GM19025 (cell line): ENCODE results near the gene BAG3.

Experiments used
- ATAC-seq: cut with Tn5 transposase; IDR thresholded peaks from one replicate; pipeline ENCODE4 v1.9.1; 2021; ENCODE audit warnings: mild to moderate bottlenecking, low read depth, moderate library complexity; ENCODE audit not compliant: unreplicated experiment

The BAG3 gene

DNA sequence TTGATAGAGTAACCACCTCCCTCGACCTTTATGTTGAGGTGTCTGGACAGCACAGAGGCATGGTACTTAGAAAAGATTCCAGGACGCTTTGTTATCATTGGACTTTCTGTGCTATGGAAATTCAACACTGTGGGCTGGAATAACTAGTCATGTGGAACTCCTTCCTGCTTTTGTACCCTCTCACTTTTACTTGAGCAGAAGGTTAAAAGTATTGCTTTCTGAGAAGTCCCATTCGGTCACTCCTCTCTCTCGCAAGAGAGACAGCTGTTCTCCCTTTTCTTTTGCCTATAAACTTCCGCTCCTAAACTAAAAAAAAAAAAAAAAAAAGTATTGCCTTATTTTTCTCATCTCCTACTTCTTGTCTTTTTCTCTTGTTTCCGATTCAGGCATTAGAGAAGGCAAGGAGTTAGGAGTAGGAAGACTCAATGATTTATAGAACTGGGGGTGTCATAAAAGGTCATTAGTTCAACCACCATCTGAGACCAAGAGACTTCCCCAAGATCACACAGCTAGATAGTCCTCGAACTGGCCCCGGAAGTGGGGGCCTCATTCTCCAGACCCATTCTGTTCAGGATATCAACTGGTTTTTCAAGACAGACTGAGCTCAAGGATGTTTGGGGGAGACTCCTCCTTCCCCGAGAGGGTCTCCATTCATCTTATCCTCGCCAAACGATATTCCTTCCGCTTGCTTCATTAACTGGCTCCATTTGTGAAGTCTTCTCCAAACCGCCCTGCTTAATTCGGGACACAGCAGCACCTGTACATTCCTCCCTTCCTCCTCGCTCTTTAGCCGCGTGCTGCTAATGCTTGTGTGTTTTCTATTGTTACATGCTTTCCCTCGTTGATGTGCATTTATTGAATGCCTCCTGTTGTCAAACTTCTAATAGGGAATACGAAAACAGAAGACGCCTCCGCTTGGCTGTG lies 73.7 kb downstream of the BAG3 start:
- ATAC-seq, result no peak

DNA sequence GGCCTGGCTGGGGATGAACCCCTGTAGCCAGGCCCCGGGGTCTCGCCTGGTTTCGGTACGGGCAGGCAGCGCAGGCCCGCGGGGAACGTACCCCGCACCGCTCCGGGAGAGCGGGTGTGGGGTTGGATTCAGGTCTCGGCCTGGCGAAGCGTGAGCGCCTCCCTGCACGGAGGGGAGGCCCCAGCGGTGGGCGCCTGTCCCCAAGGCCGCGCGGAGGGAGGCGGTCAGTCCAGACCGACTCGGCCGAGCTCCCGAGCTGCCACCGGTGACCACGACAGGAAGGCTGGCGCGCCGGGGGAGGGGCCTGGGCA lies 74.3 kb downstream of the BAG3 start:
- no peak for ATAC-seq

DNA sequence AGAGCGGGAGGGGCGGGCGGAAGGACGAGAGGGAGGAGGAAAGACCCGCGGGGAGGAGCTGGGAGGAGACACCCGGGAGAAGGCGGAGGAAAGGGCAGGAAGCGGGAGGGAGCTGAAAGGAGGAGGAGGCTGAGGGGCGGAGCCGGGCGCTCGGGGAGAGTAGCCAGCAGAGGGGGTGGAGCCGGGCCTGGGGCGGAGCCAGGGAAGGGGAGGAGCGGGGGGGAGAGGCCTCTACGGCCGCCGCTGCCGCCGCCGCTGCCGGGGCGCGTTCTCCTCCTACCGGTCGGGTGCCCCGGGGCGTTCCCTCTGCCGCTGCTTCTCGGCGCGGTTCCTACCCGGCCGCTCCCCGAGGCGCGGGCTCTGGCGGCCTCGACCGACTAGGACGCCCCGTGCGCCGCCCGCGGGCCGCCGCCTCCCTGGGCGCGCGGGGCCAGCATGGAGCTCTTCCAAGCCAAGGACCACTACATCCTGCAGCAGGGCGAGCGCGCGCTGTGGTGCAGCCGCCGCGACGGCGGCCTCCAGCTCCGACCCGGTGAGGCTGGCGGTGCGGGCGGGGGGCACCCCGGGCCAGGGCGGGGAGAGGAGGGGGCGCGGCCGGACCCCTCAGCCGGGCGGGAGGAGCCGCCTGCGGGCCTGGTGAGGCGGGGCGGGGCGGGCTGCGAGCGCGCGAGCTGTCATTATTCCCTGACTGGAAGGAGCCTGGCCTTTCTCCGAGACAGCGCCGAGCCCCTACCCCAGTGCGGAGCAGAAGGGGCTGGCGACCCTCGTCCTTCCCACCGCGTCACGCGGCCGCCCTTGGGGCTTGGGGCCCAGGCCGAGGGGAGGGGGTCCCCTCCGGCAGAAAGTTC lies 74.9 kb downstream of the BAG3 start, which contains the start of gene INPP5F:
Gene INPP5F (plus strand): TSS at position 223 of the 848 bp plus-strand sequence. CDS start 213 bp downstream, at position 436.
- peak; percentile 88 for ATAC-seq

DNA sequence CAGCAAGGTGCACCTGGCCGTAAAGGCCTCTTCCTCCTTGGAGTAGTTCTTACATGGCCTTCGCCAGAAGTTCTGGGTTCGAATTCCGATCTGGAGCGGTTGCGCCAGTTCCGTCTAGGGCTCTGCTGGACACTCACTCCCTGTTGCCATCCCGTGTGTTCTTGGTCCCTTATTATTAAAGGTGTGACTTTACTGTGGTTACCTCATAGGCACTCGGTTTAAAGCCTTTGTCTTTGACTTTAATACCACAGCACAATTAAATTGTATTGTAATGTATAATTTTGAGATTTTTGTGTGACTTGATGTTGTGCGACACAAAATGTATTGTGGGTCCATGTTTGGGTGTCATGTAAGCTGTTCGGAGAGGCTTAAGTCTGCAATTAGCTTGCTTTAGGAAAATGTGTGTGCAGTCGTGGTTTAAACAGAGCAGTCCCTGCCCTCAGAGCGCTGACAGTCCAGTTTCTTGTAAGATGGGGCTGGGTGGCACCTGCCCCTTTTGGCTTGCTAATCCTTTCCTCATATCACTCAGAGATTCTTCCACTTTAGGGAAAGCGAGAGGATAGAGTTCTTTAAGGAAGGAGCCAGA lies 75.6 kb downstream of the BAG3 start:
- no peak for ATAC-seq
